ENCODE results near the gene C2CD3.

Gene C2CD3, protein sequence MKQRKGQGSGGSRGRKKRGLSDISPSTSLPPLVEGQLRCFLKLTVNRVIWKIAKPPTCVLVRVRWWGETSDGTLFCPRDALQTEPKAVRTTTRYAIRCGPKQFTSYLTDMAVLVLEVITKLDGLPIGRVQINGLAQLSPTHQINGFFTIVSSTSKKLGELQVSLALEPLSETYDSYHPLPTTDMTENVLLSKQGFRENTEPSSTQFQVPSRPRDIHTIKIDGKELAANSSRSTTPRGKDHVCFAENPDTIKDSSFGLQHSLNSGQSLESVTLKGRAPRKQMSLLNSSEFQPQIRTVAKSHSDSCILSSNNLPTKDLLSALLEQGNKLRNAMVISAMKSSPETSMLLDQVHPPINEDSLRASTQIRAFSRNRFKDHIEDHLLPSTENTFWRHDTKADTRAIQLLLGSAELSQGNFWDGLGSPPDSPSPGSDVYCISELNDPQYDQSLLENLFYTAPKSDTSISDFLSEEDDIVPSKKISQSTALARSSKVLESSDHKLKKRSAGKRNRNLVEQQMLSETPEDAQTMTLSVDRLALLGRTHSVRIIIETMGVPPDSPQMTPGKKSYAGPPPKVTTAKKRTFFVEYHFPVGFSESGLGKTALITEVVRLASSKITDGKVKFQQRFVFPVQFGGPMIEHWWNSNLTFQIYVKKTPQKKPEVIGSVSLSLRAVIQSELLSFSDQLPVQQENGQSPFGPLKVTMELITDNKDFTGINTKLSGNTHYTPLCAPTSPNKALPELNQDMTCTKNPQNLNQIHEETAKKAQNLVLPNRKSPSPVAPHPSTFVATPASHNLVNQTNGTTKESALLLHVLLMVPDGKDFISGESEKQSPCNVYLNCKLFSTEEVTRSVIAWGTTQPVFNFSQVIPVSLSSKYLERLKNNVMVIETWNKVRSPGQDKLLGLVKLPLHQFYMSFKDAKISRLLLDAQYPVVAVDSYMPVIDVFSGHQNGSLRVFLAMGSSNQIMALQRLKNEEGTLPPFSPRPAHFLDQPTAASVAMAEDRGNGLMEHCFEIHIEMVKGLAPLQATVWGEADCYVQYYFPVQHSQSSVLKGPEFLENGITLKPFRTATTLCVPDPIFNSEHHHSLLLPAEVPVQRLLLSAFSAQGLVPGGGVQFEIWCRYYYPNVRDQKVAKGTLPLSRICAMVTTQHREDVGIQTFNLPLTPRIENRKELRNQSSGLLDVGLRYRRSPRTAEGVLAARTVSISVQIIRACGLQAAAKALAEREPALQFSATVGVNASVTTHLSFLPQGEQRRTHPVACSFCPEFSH (N-terminal part only)

DNA sequence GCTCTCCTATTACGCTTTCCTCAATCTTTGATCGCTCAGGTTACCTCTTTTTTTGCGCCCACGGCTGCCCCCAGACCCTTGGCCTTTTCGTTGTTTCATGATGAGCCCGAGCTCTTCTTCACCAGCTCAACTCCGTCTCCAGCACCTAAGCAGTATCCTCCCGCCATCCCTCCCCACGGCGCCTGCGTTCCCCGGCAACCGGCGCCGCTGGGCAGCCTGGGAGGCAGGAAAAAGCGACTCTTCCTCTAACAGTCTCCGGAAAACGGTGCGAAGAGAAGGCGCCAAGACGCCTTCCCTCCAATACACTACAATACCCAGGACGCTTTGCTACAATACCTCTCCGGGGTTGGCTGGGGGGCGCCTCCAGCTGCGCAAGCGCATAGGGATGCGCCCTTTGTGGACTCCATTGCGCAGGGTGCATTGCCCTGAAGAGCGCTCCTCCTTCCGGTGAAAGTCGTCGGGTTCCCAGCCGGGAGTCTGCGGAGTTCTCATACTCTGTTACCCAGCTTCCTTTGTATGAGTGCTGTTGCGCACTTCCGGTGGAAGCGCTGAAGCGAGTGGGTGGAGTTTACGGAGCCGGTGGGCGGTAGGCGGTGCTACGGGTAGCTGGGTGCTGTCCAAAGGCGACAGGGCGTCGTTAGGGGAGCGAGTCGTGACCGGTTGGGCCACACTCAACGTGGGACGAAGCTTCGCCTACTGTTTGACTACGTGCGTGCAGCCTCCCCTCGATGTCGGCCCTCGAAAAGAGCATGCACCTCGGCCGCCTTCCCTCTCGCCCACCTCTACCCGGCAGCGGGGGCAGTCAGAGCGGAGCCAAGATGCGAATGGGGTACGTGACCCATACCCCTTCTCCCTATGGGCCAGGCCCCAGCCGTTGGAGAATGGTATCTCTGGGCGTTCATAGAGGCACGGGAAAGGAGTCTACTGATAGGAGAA lies at the start of gene C2CD3, which contains the start of gene PPME1:
C2CD3 (minus strand) TSS at position 309 of the 936 bp plus-strand sequence; CDS start at position 99, 210 bp downstream.
PPME1 (plus strand) TSS at position 596 of the 936 bp plus-strand sequence; CDS start at position 729, 133 bp downstream.
- peak; percentile 100 for DNase-seq (ENCODE audit: low spot score)

GRCh38 chr11:74220376-74220775 lies 49.6 kb upstream of the C2CD3 start:
- no peak for DNase-seq (ENCODE audit: low spot score)

GRCh38 chr11:74212533-74212932 lies 41.7 kb upstream of the C2CD3 start:
- DNase-seq (ENCODE audit: low spot score): no peak

- DNase-seq (ENCODE audit: low spot score): peak; percentile 50
Measured at GRCh38 chr11:74208507-74208906, 37.7 kb upstream of the C2CD3 start.

GRCh38 chr11:74206746-74207145 lies 35.9 kb upstream of the C2CD3 start:
- DNase-seq (ENCODE audit: low spot score): no peak

DNA sequence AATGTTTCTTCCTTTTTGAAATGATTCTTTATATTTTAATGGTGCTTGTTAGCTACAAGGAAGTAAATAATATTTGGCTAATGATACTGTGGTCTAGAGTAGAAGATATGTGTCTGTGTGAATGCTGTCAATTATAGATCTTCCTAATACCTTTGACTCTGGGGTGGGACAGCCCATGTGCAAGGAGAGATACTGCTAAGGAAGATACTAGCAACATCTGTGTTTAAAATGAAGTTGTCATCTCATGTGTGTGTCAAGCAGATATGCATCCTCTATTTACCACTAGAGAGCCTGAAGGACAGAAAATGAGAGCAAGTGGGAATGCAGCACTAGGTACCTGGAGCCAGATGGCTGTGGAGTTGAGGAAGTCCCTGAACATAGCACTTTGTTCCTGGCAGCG lies 34.4 kb upstream of the C2CD3 start:
- DNase-seq (ENCODE audit: low spot score): no peak

- no peak for DNase-seq (ENCODE audit: low spot score)
Measured at GRCh38 chr11:74204701-74205100, 33.9 kb upstream of the C2CD3 start.

- DNase-seq (ENCODE audit: low spot score): no peak
Measured at GRCh38 chr11:74203966-74204365, 33.2 kb upstream of the C2CD3 start.

DNA sequence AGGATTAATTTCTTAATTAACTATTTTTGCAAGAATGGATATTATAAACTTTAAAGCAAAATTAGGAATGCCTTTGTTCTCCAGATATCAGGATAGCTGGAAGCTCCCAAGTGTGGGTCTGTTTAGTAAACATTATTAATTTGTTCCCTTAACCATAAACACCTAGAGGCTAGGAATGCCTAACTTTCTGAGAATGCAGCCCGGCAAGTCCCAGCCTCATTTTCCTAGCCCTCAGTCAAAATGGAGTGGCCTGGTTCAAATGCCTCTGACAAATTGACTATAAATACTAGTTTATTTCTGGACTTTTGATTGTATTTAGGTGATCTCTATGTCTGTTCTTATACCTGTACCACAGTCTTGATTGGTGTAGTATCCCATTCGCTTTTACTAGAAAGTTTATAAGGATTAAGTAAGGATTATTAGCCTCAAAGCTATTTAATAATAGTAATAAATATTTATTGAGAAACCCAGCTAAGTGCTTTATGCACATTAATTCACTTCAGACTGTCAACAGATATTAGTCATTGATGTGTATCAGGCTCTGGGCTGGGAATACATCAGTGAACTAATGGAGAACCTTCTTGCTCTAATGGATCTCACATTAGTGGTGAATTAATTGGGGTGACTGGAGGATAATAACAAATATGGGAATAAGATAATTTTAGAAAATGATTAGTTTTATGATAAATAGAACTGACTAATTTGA lies 26.1 kb upstream of the C2CD3 start:
- no peak for DNase-seq (ENCODE audit: low spot score)

- DNase-seq (ENCODE audit: low spot score): no peak
Measured at GRCh38 chr11:74195828-74196227, 25.0 kb upstream of the C2CD3 start.

DNA sequence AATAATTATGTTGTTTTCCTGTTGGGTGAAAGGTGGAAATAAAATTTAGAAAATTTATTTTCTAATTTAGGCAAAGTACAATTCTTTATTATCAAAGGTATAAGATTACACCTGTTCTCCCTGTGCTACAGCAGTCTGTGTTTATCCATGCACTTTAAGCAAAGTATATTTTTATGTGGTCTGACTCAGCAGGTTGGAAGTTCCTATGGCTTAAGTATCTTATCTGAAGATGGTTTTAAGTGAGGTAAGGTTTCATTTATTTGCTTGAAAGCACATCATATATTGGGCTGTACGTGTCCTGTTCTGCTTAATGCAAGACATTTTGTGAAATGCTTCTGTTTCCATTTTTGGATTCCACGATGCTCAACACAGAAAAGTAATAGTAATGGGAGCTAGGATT lies 14.9 kb upstream of the C2CD3 start:
- DNase-seq (ENCODE audit: low spot score): peak; percentile 30

DNA sequence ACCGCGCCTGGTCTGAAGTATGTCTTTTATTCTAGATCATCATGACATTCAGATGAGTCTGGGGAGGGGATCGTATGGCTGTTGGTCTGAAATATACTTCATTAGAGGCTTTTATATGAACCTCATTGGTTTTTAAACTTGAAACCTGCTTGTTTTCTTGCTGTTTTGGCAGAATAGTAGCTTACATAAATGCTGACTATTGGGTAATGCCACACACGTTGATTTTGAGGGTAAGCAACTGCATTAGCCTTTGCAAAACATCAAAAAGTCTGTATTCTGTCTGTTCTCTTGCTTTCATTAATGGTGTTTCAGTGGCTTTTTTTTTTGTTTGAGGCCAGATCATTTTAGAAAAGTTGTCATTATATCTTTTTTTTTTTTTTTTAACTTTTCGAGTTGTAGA lies 14.5 kb upstream of the C2CD3 start:
- DNase-seq (ENCODE audit: low spot score): no peak

DNA sequence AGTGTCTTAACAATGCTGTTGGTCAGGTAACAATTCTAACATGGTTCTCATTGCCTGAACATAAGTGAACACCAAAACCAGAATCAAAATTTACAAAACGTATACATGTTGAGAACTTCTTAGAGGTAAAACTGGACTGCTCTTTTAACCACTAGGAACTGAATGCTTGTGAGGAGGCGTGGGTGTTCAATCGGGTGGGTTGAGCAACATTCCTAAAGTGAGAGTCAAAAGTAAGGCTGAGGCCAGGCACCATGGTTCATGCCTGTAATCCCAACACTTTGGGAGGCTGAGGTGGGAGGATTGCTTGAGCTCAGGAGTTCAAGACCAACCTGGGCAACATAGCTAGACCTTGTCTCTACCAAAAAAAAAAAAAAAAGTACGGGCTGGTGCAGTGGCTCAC lies 11.8 kb upstream of the C2CD3 start:
- DNase-seq (ENCODE audit: low spot score): peak; percentile 21

- DNase-seq (ENCODE audit: low spot score): peak; percentile 9
Measured at GRCh38 chr11:74179234-74180052, 8.6 kb upstream of the C2CD3 start.

DNA sequence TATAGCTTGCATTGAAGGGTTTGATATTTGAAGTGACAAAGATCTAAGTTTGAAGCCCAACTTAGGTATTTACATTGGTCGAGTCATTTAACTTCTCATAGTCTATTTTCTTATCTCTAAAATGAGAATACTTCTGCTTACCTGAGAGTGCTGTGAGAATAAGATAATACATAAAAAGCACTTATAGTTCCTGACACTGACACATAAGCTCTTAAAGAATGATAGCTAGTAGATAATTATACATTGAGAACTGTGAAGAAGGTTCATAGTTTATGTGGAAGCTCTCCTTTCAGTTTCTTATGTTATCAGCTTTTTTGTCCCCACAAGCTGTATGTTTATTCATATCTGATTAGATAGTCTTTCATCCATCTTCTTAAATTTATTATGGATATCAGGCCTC lies 5.1 kb upstream of the C2CD3 start:
- no peak for DNase-seq (ENCODE audit: low spot score)

GRCh38 chr11:74171997-74172396 lies 1.2 kb upstream of the C2CD3 start:
- peak; percentile 25 for DNase-seq (ENCODE audit: low spot score)

GRCh38 chr11:74171630-74171968 lies 797 bp upstream of the C2CD3 start:
- DNase-seq (ENCODE audit: low spot score): peak; percentile 14

DNA sequence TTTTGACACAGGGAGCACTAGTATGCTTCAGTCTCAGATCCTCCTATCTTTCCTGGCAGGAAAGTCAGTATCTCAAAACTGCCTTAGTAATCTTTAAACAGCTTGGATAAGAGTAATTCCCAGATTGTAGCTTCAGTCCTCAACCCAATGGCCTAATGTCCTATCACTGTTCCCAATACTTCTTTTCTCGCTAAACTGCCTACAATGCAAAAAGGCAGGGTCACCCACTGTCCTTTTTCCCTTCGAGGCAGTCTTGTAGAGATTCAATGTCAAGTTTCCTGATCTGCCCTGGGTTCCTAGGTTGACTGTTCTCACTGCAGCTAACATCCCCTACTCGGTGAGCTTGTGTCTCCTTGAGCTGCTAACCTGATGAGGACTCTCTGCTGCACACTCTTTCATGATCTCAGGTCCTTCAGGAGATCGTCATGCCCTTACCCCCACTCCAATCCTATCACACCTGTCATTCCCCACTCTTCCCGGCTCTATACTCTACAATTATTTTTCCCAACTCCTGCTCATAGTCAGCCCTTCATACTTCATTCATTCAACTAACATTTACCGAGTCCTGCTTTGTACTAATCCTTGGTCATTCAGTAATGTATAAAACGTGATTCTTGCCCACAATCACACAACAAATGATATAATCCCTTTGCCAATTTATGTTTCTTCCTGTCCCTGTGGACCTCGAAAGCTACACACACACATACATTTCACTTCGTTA lies 904 bp downstream of the C2CD3 start:
- peak; percentile 2 for DNase-seq (ENCODE audit: low spot score)

- DNase-seq (ENCODE audit: low spot score): no peak
Measured at GRCh38 chr11:74168838-74169237, 2.0 kb downstream of the C2CD3 start.

Data from kidney tubule cell (primary cell).